Endothelial cell (in vitro differentiated cells): ENCODE results near the gene CNKSR3. TPM values are rescaled to one million over a fixed set of nuclear protein-coding genes. Genes with fewer than 3 reads are reported as not detected.

Source experiments
- DNase-seq: peaks from one replicate; pipeline ENCODE4 v3.0.0; 2021; ENCODE audit warnings: low spot score
- H3K27ac Mint-ChIP-seq: one replicate; pipeline ENCODE4 v1.8.0; 2021; ENCODE audit warnings: mixed read lengths, inconsistent platforms; ENCODE audit not compliant: unreplicated experiment
- H3K27me3 Mint-ChIP-seq: one replicate; pipeline ENCODE4 v1.8.0; 2021; ENCODE audit warnings: mild to moderate bottlenecking, moderate library complexity, mixed read lengths, inconsistent platforms; ENCODE audit not compliant: unreplicated experiment
- H3K36me3 Mint-ChIP-seq: one replicate; pipeline ENCODE4 v1.8.0; 2021; ENCODE audit warnings: mild to moderate bottlenecking, low read depth, mixed read lengths, inconsistent platforms; ENCODE audit not compliant: unreplicated experiment
- H3K4me1 Mint-ChIP-seq: one replicate; pipeline ENCODE4 v1.8.0; 2021; ENCODE audit warnings: mild to moderate bottlenecking, mixed read lengths, inconsistent platforms; ENCODE audit not compliant: unreplicated experiment
- H3K4me3 Mint-ChIP-seq: one replicate; pipeline ENCODE4 v1.8.0; 2021; ENCODE audit warnings: mild to moderate bottlenecking, mixed read lengths, inconsistent platforms; ENCODE audit not compliant: unreplicated experiment
- H3K9me3 Mint-ChIP-seq: one replicate; pipeline ENCODE4 v1.8.0; 2021; ENCODE audit warnings: mixed read lengths, inconsistent platforms; ENCODE audit not compliant: unreplicated experiment
- CTCF ChIP-seq: fragments of 200-600 bp; sonication (generic); IDR thresholded peaks from one replicate; pipeline ENCODE4 v1.5.0; 2021; ENCODE audit warnings: antibody characterized with exemption; ENCODE audit not compliant: unreplicated experiment
- total RNA-seq: library from RNA; stranded (reverse); fragmentation: NEBNext Ultra II Directional; extraction: Animal tissue kit (Norgen Biotek cat#: 25700); gene quantifications from one replicate; pipeline ENCODE4 v1.2.1, GENCODE V29; 2021; ENCODE audit not compliant: unreplicated experiment

CNKSR3 gene
- total RNA-seq, 1 donor from 2014 or later: 9.7 TPM

- TF ChIP-seq CTCF: no peak
These were observed 5.5 kb downstream of the CNKSR3 start for GRCh38 chr6:154504865-154505449.

DNA sequence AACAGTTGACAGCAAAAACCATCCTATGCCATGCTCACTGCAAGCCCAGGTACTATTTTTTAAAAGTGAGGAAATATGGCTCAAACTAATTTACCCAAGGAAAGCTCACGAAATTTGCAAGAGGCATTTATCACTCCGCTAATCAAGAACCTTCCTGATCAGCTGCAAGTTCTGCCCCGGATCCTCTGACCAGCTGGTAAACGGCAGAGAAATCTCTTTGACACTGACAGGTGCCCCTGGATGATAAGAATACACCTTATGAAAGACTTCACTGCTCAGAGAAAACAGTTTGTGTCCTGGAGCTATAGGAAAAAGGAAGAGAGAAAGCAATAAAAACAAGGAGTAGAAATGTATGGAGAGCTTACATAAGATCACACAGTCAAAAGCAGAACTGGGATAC lies 6.4 kb downstream of the CNKSR3 start:
- Mint-ChIP-seq H3K9me3 (no peaks in the 10 kb centered on the region), H3K36me3 (peaks cover 3% of the 10 kb centered on the region), H3K4me3 (no peak overlapping the region), H3K4me1 (peaks cover 39% of the 10 kb centered on the region), H3K27ac (no peak overlapping the region), H3K27me3 (peaks cover 2% of the 10 kb centered on the region)
- DNase-seq: no peak
- TF ChIP-seq CTCF: no peak

More at GRCh38 chr6:154504865-154505449, 5.5 kb downstream of the CNKSR3 start:
- Mint-ChIP-seq H3K4me1 (peaks cover 32% of the 10 kb centered on the region), H3K9me3 (no peaks in the 10 kb centered on the region), H3K27ac (no peak overlapping the region), H3K27me3 (peaks cover 3% of the 10 kb centered on the region), H3K4me3 (no peak overlapping the region), H3K36me3 (peaks cover 3% of the 10 kb centered on the region)
- no peak for DNase-seq

- Mint-ChIP-seq H3K4me1 (peaks cover 35% of the 10 kb centered on the region), H3K27me3 (peaks cover 2% of the 10 kb centered on the region), H3K4me3 (no peak overlapping the region), H3K36me3 (peaks cover 3% of the 10 kb centered on the region), H3K9me3 (no peaks in the 10 kb centered on the region), H3K27ac (no peak overlapping the region)
- DNase-seq: no peak
- no peak for TF ChIP-seq CTCF
These were observed 6.8 kb downstream of the CNKSR3 start for GRCh38 chr6:154503658-154504057.

DNA sequence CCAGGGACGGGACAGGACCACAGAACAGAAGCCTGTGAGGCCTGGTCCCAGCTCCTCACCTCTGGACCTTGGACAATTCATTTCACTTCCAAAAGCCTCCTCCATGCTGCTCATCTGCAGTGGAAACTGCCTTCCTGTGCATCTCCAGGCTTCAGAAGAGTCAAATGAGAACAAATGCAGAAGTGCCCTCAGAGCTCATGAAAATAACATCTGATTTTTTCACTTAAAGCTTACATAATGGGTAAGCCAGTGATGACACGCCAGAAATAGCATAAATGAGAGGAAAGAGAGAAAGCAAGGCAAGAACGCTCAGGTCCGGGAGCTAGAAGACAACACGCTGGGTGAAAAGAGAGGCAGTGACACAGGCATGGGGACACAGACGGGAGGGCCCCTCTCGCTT lies 7.9 kb downstream of the CNKSR3 start:
- no peaks in the 10 kb centered on the region for H3K9me3 Mint-ChIP-seq
- DNase-seq: no peak
- H3K4me1 Mint-ChIP-seq: peaks cover 25% of the 10 kb centered on the region
- H3K36me3 Mint-ChIP-seq: peaks cover 3% of the 10 kb centered on the region
- no peak overlapping the region for H3K4me3 Mint-ChIP-seq
- H3K27me3 Mint-ChIP-seq: peaks cover 1% of the 10 kb centered on the region
- H3K27ac Mint-ChIP-seq: no peak overlapping the region
- no peak for TF ChIP-seq CTCF

DNA sequence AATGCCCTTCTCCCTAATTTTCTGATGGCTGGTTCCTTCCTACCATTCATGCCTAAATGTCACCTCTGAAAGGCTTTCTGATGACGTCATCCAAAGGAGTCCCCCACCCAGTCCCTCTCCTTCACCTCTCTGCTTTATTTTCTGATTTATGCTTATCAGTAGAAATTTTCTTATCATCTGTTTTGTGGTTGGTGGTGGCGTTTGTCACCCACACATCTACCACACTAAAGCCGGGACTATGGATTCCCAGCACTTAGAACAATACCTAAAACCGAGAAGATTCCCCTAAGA lies 9.0 kb downstream of the CNKSR3 start:
- H3K27me3 Mint-ChIP-seq: peaks cover 1% of the 10 kb centered on the region
- H3K4me3 Mint-ChIP-seq: no peak overlapping the region
- H3K4me1 Mint-ChIP-seq: peaks cover 25% of the 10 kb centered on the region
- no peak for TF ChIP-seq CTCF
- peaks cover 3% of the 10 kb centered on the region for H3K36me3 Mint-ChIP-seq
- no peak for DNase-seq
- H3K9me3 Mint-ChIP-seq: no peaks in the 10 kb centered on the region
- H3K27ac Mint-ChIP-seq: no peak overlapping the region
